HG02938 (cell line): ENCODE data around the gene LGALSL.

Source experiments
- ATAC-seq: cut with Tn5 transposase; IDR thresholded peaks from one replicate; pipeline ENCODE4 v1.9.1; 2021; ENCODE audit warnings: mild to moderate bottlenecking, moderate library complexity; ENCODE audit not compliant: unreplicated experiment

The LGALSL gene

DNA sequence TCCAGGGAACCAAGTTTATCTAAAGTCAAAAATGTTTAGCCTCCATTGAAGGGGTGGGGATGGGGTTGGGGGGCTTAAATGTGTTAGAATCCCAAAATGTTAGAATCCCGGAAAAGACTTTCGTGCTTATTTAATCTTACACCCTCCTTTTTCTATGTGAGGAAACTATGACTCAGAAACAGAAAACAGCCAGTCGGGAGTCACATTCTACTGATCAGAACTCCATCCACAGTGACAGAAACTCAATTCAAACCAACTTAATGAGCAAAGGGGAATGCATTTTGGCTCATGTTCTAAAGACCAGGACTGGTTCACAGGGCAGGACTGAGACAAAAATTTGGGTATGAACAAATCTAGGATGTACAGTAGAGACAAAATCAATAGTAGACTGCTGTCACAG is 38.3 kb downstream of the LGALSL start:
- no peak for ATAC-seq

DNA sequence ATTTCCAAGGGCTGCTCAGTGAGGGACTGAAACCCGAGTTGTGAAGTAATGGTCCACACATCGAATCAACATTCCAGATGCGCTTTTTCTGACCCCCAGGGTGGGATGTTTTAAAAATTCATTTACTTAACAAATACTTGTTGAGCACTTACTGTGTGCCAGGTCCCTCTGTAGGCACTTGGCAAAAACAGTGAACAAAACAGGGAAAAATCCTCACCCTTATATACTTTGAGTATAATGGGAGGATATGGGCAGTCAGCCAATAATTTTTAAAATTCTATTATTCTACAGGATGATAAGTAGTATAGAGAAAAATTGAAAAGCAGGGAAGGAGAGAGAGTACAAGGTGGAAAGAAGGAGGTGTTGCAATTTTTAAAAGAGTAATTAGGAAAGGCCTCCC is 38.9 kb downstream of the LGALSL start:
- no peak for ATAC-seq

DNA sequence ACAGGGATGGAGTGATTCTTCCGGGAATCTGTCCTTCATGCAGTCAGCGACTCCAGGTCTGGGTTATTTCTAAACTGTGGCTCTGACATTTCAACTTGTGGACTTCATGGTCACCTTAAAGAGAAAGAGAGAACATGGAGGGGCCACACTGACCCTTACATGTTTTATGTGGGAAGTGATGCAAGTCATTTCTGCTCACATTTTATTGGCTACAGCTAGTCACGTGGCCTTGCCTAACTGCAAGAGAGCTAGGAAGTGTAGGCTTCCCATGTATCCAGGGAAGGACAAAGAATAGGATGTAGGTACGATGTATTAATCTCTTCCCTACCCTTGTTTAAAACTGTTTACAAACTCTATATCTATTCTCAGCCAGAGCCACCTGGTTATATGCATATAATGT is 39.8 kb downstream of the LGALSL start:
- ATAC-seq: no peak

DNA sequence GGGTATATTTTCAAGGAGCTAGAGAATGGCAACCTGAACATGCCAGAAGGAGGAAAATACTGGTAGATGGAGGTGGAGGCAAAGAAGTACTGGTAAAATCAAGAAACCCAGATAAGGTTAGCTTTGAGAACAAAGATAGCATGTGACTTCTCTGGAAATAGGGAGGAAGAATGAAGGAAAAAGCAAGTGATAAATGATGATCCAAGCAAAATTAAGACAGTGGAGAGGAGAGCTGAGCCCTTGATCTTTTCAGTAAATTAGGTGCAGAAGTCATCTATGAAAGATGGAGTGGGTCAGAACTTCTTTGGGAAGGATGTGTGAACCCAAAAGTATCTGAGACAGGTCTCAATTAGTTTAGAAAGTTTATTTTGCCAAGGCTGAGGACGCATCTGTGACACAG is 44.5 kb downstream of the LGALSL start:
- no peak for ATAC-seq

DNA sequence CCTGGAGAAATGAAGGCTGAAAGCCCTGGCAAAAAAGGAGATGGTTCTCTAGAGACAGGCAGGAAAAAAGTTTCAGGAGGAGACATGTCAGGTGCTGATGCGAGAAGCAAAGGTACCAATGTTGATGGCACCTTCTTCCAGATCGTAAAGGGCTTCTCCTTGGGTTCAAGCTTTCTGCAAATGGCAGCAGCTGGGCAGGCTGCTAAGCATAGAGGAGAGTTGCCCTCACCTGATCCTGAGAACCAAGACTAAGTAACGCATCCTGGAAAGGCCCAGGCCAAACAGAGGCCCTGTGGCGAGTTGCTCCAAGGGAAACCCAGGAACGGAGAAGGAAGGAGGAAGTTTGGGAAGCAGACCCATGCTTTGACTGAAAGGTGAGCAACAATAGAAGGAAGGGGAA is 46.6 kb downstream of the LGALSL start:
- no peak for ATAC-seq

DNA sequence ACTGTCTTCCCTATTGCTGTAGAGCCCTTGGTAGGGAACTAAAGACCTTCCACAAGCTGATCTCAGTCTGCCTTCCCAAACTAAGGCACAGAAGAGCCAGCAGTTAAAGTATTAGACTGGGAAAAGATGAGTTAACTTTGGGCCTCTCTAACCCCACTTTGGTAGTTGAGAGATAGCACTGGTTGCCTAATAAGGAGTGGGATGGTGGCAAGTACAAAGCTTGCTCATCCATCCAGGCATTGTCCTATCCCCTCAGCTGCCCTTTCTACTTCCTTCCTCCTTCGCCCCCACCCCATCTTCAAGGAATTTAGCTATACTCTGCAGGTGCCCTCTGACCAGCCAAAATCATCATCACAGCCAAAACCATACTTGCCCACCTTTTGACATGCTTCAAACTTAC is 48.0 kb downstream of the LGALSL start:
- no peak for ATAC-seq

DNA sequence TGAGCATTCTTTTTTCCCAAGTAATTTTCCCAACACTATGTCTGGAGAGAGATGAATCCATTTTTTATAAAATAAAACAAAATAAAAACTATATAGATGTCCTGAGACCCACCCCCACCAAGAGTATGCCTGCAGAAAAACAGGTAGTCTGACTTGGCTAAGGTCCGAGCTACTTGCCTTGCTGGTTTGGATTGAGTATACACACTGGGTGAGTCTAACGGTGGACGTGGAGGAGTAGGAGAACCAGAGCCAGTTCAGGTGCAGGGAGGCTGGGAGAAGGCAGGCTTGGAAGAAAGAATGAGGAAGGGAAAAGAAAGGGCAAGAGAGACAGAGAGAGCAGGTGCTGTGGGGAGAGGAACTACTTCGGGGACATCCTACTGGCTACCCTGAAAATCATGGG is 48.9 kb downstream of the LGALSL start:
- no peak for ATAC-seq

DNA sequence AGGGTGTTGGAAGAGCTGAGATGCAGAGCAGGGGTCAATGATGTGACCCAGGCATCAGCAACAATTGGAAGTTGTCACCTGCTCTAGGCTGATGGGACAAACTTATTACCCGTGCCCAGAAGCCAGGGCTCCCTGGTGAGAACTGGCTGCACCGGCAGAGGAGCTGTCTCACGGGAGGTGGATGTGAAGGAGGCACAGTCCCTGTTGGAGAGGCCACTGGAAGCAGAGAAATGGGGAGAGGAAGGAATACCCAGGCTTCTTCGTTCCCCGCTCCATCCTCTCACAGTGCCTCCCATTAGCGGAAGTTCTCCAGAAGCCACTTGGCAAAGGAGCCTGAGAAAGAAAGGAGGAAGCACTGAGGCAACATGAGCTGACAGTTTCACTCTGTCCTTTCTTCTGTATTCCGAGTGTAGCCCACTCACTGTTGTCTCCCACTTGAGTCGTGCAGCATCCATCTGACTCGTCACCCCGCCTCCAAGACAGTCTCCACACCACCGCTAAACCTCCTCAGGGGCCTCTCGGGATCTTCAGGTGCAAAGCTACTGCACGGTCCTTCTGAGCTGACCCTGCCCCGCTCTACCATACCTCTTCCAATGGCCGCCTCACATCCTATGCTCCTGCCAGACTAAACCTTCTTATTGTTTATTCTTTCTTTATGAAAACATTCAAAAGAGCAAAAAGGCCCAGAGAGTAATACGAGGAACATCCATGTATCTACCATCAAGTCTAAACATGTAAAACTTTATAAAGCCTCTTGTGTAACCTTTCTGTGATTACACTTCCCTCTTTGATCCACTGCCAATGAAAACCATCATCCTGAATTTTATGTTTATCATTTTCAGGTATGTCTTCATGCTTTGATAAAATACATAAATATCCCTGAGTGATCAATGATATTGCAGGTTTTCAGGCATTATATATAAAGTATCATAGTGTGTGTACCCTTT is 51.1 kb downstream of the LGALSL start:
- no peak for ATAC-seq

DNA sequence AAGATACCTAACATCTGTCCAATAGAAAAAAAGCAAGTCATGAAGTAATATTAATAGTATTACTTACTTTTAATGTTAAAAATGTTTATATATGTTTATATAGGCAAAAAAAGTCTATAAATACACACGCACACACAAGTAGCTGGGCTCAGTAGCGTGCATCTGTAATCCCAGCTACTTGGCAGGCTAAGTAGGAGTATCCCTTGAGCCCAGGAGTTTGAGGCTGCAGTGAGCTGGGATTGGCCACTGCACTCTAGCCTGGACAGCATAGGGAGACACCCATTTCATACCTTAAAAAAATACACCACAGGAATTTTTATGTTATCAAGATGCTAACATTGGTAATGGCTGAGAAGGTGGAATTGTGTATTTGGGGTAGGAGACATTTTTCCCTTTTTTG is 52.7 kb downstream of the LGALSL start:
- no peak for ATAC-seq
